BJ (cell line): ENCODE data around the gene EXD3. TPM values are rescaled to one million over a fixed set of nuclear protein-coding genes. Genes with fewer than 3 reads are reported as not detected.

ENCODE experiments used
- CTCF ChIA-PET: fragments of 350-600 bp; formaldehyde crosslinking; extraction: SDS; loops from one replicate; lab custom pipeline; 2021; ENCODE audit warnings: antibody characterized with exemption, inconsistent platforms; lab: Yijun Ruan, JAX
- POLR2A ChIA-PET: fragments of 300-600 bp; sonication (Branson Sonifier 250); formaldehyde crosslinking; extraction: SDS; loops from one replicate; lab custom pipeline; 2021; ENCODE audit warnings: antibody characterized with exemption; lab: Charles Lee
- DNase-seq: peaks from one replicate; pipeline ENCODE4 v3.0.0-alpha.2; 2011; ENCODE audit warnings: low read depth
- H3K27me3 ChIP-seq: 2 replicates; pipeline ENCODE4 v1.6.0; 2011; ENCODE audit warnings: low read length; ENCODE audit not compliant: control insufficient read depth, insufficient read depth
- H3K36me3 ChIP-seq: 2 replicates; pipeline ENCODE4 v1.5.1; 2011; ENCODE audit warnings: low read length; ENCODE audit not compliant: control insufficient read depth, insufficient read depth
- H3K4me3 ChIP-seq: 2 replicates; pipeline ENCODE4 v1.5.1; 2011; ENCODE audit warnings: low read depth, mild to moderate bottlenecking, control low read depth, low read length
- CTCF ChIP-seq: IDR thresholded peaks from 2 replicates; pipeline ENCODE4 v1.5.1; 2011; ENCODE audit warnings: low read depth, mild to moderate bottlenecking, control low read depth, inconsistent platforms, low read length, moderate library complexity; ENCODE audit not compliant: insufficient read depth
- polyA plus RNA-seq: library from polyadenylated mRNA; depleted of rRNA; stranded (reverse); fragments of >200 nt; gene quantifications from 2 replicates; pipeline ENCODE4 v1.2.3, GENCODE V29; 2011

The EXD3 gene
- polyA plus RNA-seq, 1 experiment: 5.4 TPM

- ChIA-PET CTCF (interaction anchor here (2.3 kb wide), 1 partner anchor 12 kb away, joined by 8 read pairs; the partner anchor contains the start of gene NRARP), POLR2A (interaction anchor here (0.5 kb wide), 1 partner anchor 17 kb away, joined by 3 read pairs; no protein-coding TSS in a partner anchor)
- Histone ChIP-seq H3K36me3 (no peaks in the 10 kb centered on the region), H3K27me3 (no peaks in the 10 kb centered on the region), H3K4me3 (no peak overlapping the region)
- TF ChIP-seq CTCF: no peak
- no peak for DNase-seq
Observed at GRCh38 chr9:137314561-137315560, 108.1 kb downstream of the EXD3 start.

- H3K36me3 ChIP-seq: no peaks in the 10 kb centered on the region
- no peak for DNase-seq
- no peaks in the 10 kb centered on the region for H3K27me3 ChIP-seq
- TF ChIP-seq CTCF: no peak
- POLR2A ChIA-PET: no interaction called here
- CTCF ChIA-PET: no interaction called here
- H3K4me3 ChIP-seq: no peak overlapping the region
Observed at GRCh38 chr9:137313956-137314560, 108.9 kb downstream of the EXD3 start.

- ChIA-PET POLR2A (no interaction called here), CTCF (interaction anchor here (1.6 kb wide), 1 partner anchor 12 kb away, joined by 5 read pairs; the partner anchor contains the start of gene NRARP)
- no peak for DNase-seq
- no peak for TF ChIP-seq CTCF
- no peak overlapping the region for H3K4me3 ChIP-seq
- no peaks in the 10 kb centered on the region for H3K27me3 ChIP-seq
- no peaks in the 10 kb centered on the region for H3K36me3 ChIP-seq
Observed at GRCh38 chr9:137313326-137313936, 109.5 kb downstream of the EXD3 start.

GRCh38 chr9:137312852-137313325, 110.1 kb downstream of the EXD3 start:
- CTCF ChIA-PET: interaction anchor here (1.6 kb wide), 1 partner anchor 11 kb away, joined by 5 read pairs; the partner anchor contains the start of gene NRARP
- H3K27me3 ChIP-seq: no peaks in the 10 kb centered on the region
- POLR2A ChIA-PET: no interaction called here
- TF ChIP-seq CTCF: no peak
- DNase-seq: no peak
- no peaks in the 10 kb centered on the region for H3K36me3 ChIP-seq
- no peak overlapping the region for H3K4me3 ChIP-seq
